GM12878 (cell line): ENCODE results near the gene CHRNA9. TPM values are rescaled to one million over a fixed set of nuclear protein-coding genes. Genes with fewer than 3 reads are reported as not detected.

ENCODE experiments used
- CBFB ChIP-seq: IDR thresholded peaks from 2 replicates; pipeline ENCODE4 v1.6.1; 2016; ENCODE audit warnings: antibody characterized with exemption, low read depth
- CBX3 ChIP-seq: fragments of 200-600 bp; sonication (generic); IDR thresholded peaks from 2 replicates; pipeline ENCODE4 v1.6.1; 2016; ENCODE audit warnings: low read depth, borderline replicate concordance
- CBX5 ChIP-seq: sonication (generic); IDR thresholded peaks from 2 replicates; pipeline ENCODE4 v1.6.1; 2016; ENCODE audit warnings: low read depth, moderate library complexity, mild to moderate bottlenecking, inconsistent platforms
- HCFC1 ChIP-seq: fragments of 150-350 bp; IDR thresholded peaks from 2 replicates; pipeline ENCODE4 v1.6.1; 2014; ENCODE audit warnings: low read length
- IRF4 ChIP-seq: IDR thresholded peaks from 2 replicates; pipeline ENCODE4 v1.6.1; 2011; ENCODE audit warnings: low read depth, low read length
- KLF5 ChIP-seq: fragments of 450-650 bp; IDR thresholded peaks from 2 replicates; pipeline ENCODE4 v1.6.1; 2014; ENCODE audit warnings: mild to moderate bottlenecking; ENCODE audit not compliant: partially characterized antibody
- MXI1 ChIP-seq: fragments of 150-350 bp; IDR thresholded peaks from 2 replicates; pipeline ENCODE4 v1.6.1; 2011; ENCODE audit warnings: low read depth, mild to moderate bottlenecking, inconsistent platforms, low read length, improper control_type of control experiment
- MYB ChIP-seq: fragments of 150-350 bp; IDR thresholded peaks from 2 replicates; pipeline ENCODE4 v1.6.1; 2014; ENCODE audit warnings: mild to moderate bottlenecking, low read depth, low read length, borderline replicate concordance
- PML ChIP-seq: IDR thresholded peaks from 2 replicates; pipeline ENCODE4 v1.6.1; 2012; ENCODE audit warnings: low read length, inconsistent platforms
- polyA plus RNA-seq, 11 experiments: library from polyadenylated mRNA; depleted of rRNA in 4 of 11; unstranded in 6 of 11; stranded (reverse) in 5 of 11; fragments of >200 nt; fragmentation: Nextera tagmentation in 4 of 11; fragmentation: Illumina TruSeq in 1 of 11; extraction: Ambion mirVana in 4 of 11; extraction: Trizol in 1 of 11; gene quantifications; 1 replicate in 1 of 11; 2 replicates in 10 of 11; pipeline versions ENCODE4 v1.2.1 to v1.2.3, GENCODE V29; 2011 to 2016; ENCODE audit warnings: inconsistent platforms in 2 of 11, missing spikeins in 2 of 11, low read depth in 1 of 11
- total RNA-seq, 4 experiments: library from RNA; depleted of rRNA in 3 of 4; stranded (reverse); fragments of >200 nt in 3 of 4; fragmentation: Illumina TruSeq in 1 of 4; extraction: Trizol in 1 of 4; gene quantifications; 2 replicates each; pipeline versions ENCODE4 v1.2.1 to v1.2.3, GENCODE V29; 2013 to 2021
- TF ChIP-seq, protein P1 (sequence below): fragments of 450-650 bp; IDR thresholded peaks from 2 replicates; pipeline ENCODE4 v1.6.1; 2017; ENCODE audit warnings: mild to moderate bottlenecking, moderate library complexity
- TF ChIP-seq, protein P2 (sequence below): fragments of 450-650 bp; IDR thresholded peaks from 2 replicates; pipeline ENCODE4 v1.6.1; 2016; ENCODE audit warnings: mild to moderate bottlenecking
- TF ChIP-seq, protein P3 (sequence below): IDR thresholded peaks from 2 replicates; pipeline ENCODE4 v1.6.1; 2011; ENCODE audit warnings: low read depth, low read length, improper control_type of control experiment, borderline replicate concordance
- TF ChIP-seq, protein P4 (sequence below): fragments of 450-650 bp; conservative IDR thresholded peaks from 2 replicates; pipeline ENCODE4 v1.6.1; 2017; ENCODE audit warnings: mild to moderate bottlenecking, moderate library complexity
- TF ChIP-seq, protein P5 (sequence below): fragments of 450-650 bp; formaldehyde crosslinking; IDR thresholded peaks from 2 replicates; pipeline ENCODE4 v1.5.0; 2022; ENCODE audit warnings: mild to moderate bottlenecking, missing genetic modification characterization
- TF ChIP-seq, protein P6 (sequence below): fragments of 450-650 bp; IDR thresholded peaks from 2 replicates; pipeline ENCODE4 v1.6.1; 2017; ENCODE audit warnings: mild to moderate bottlenecking, low read depth, inconsistent platforms; ENCODE audit not compliant: poor library complexity, severe bottlenecking

CHRNA9 gene
- total and polyA plus RNA-seq, 10 of the 15 experiments (the other 5 are each of a cell fraction or from before 2014, with no cell fraction given): 0.05 to 0.09 (median 0.08) TPM; not detected in 7

DNA sequence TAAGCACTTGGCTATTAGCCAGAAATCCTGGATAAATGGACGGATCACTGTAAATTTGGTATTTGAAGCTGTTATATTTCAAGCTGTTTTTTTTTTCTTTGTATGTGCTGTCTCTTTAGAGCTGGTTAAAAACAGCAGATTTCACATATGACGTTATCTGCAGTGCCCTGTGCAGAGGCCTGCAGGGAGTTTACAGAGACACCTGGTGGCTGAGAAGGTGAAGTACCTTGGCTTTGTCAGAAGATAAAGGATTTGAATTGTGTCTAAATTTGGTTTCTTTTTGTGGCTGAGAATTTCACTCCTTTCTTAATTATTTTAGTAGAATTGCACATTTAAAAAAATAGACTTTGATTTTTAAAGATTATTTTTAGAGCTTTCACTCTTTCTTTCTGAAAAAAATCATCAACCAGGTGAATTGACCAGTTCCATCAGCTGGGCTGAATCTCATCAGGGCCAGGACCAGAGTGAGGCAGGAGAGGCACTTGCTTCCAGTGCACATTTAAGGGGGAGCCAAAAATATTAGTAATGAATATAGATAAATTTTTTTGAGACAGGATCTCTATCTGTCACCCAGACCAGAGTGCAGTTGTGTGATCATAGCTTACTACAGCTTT, 9.6 kb upstream of the CHRNA9 start (continued):
- TF ChIP-seq, protein P1, sequence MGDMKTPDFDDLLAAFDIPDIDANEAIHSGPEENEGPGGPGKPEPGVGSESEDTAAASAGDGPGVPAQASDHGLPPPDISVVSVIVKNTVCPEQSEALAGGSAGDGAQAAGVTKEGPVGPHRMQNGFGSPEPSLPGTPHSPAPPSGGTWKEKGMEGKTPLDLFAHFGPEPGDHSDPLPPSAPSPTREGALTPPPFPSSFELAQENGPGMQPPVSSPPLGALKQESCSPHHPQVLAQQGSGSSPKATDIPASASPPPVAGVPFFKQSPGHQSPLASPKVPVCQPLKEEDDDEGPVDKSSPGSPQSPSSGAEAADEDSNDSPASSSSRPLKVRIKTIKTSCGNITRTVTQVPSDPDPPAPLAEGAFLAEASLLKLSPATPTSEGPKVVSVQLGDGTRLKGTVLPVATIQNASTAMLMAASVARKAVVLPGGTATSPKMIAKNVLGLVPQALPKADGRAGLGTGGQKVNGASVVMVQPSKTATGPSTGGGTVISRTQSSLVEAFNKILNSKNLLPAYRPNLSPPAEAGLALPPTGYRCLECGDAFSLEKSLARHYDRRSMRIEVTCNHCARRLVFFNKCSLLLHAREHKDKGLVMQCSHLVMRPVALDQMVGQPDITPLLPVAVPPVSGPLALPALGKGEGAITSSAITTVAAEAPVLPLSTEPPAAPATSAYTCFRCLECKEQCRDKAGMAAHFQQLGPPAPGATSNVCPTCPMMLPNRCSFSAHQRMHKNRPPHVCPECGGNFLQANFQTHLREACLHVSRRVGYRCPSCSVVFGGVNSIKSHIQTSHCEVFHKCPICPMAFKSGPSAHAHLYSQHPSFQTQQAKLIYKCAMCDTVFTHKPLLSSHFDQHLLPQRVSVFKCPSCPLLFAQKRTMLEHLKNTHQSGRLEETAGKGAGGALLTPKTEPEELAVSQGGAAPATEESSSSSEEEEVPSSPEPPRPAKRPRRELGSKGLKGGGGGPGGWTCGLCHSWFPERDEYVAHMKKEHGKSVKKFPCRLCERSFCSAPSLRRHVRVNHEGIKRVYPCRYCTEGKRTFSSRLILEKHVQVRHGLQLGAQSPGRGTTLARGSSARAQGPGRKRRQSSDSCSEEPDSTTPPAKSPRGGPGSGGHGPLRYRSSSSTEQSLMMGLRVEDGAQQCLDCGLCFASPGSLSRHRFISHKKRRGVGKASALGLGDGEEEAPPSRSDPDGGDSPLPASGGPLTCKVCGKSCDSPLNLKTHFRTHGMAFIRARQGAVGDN: no peak
- no peak for TF ChIP-seq CBX3
- no peak for TF ChIP-seq MYB
- TF ChIP-seq IRF4: 0 out of 2 replicates have a peak, but pooled peaks have one; percentile 40
- TF ChIP-seq KLF5: no peak
- TF ChIP-seq, protein P2, sequence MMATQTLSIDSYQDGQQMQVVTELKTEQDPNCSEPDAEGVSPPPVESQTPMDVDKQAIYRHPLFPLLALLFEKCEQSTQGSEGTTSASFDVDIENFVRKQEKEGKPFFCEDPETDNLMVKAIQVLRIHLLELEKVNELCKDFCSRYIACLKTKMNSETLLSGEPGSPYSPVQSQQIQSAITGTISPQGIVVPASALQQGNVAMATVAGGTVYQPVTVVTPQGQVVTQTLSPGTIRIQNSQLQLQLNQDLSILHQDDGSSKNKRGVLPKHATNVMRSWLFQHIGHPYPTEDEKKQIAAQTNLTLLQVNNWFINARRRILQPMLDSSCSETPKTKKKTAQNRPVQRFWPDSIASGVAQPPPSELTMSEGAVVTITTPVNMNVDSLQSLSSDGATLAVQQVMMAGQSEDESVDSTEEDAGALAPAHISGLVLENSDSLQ: no peak
- TF ChIP-seq, protein P3, sequence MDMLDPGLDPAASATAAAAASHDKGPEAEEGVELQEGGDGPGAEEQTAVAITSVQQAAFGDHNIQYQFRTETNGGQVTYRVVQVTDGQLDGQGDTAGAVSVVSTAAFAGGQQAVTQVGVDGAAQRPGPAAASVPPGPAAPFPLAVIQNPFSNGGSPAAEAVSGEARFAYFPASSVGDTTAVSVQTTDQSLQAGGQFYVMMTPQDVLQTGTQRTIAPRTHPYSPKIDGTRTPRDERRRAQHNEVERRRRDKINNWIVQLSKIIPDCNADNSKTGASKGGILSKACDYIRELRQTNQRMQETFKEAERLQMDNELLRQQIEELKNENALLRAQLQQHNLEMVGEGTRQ: no peak
- TF ChIP-seq, protein P4, sequence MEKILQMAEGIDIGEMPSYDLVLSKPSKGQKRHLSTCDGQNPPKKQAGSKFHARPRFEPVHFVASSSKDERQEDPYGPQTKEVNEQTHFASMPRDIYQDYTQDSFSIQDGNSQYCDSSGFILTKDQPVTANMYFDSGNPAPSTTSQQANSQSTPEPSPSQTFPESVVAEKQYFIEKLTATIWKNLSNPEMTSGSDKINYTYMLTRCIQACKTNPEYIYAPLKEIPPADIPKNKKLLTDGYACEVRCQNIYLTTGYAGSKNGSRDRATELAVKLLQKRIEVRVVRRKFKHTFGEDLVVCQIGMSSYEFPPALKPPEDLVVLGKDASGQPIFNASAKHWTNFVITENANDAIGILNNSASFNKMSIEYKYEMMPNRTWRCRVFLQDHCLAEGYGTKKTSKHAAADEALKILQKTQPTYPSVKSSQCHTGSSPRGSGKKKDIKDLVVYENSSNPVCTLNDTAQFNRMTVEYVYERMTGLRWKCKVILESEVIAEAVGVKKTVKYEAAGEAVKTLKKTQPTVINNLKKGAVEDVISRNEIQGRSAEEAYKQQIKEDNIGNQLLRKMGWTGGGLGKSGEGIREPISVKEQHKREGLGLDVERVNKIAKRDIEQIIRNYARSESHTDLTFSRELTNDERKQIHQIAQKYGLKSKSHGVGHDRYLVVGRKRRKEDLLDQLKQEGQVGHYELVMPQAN: no peak
- TF ChIP-seq, protein P5, sequence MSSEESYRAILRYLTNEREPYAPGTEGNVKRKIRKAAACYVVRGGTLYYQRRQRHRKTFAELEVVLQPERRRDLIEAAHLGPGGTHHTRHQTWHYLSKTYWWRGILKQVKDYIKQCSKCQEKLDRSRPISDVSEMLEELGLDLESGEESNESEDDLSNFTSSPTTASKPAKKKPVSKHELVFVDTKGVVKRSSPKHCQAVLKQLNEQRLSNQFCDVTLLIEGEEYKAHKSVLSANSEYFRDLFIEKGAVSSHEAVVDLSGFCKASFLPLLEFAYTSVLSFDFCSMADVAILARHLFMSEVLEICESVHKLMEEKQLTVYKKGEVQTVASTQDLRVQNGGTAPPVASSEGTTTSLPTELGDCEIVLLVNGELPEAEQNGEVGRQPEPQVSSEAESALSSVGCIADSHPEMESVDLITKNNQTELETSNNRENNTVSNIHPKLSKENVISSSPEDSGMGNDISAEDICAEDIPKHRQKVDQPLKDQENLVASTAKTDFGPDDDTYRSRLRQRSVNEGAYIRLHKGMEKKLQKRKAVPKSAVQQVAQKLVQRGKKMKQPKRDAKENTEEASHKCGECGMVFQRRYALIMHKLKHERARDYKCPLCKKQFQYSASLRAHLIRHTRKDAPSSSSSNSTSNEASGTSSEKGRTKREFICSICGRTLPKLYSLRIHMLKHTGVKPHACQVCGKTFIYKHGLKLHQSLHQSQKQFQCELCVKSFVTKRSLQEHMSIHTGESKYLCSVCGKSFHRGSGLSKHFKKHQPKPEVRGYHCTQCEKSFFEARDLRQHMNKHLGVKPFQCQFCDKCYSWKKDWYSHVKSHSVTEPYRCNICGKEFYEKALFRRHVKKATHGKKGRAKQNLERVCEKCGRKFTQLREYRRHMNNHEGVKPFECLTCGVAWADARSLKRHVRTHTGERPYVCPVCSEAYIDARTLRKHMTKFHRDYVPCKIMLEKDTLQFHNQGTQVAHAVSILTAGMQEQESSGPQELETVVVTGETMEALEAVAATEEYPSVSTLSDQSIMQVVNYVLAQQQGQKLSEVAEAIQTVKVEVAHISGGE (CRISPR knock-in tag): no peak
- TF ChIP-seq PML: no peak
- no peak for TF ChIP-seq HCFC1
- no peak for TF ChIP-seq MXI1
- 0 out of 2 replicates have a peak, but pooled peaks have one; percentile 30 for TF ChIP-seq CBX5
- TF ChIP-seq CBFB: no peak
- TF ChIP-seq, protein P6, sequence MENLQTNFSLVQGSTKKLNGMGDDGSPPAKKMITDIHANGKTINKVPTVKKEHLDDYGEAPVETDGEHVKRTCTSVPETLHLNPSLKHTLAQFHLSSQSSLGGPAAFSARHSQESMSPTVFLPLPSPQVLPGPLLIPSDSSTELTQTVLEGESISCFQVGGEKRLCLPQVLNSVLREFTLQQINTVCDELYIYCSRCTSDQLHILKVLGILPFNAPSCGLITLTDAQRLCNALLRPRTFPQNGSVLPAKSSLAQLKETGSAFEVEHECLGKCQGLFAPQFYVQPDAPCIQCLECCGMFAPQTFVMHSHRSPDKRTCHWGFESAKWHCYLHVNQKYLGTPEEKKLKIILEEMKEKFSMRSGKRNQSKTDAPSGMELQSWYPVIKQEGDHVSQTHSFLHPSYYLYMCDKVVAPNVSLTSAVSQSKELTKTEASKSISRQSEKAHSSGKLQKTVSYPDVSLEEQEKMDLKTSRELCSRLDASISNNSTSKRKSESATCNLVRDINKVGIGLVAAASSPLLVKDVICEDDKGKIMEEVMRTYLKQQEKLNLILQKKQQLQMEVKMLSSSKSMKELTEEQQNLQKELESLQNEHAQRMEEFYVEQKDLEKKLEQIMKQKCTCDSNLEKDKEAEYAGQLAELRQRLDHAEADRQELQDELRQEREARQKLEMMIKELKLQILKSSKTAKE: peak; percentile 69
